DOHH2 (cell line): ENCODE measurements around the gene ENKUR.

Source experiments
- H3F3A ChIP-seq: fragments of 200-600 bp; sonication (generic), shearing (Covaris generic); 2 replicates; pipeline ENCODE4 v1.6.0; 2016; ENCODE audit warnings: antibody characterized with exemption, mild to moderate bottlenecking; ENCODE audit not compliant: control insufficient read depth, insufficient read depth
- H3K27ac ChIP-seq: fragments of 200-600 bp; sonication (generic); 2 replicates; pipeline ENCODE4 v1.5.1; 2014; ENCODE audit warnings: low read depth, mild to moderate bottlenecking, low read length, moderate library complexity
- H3K27me3 ChIP-seq: fragments of 200-600 bp; sonication (generic); 2 replicates; pipeline ENCODE4 v1.6.1; 2014; ENCODE audit warnings: mild to moderate bottlenecking, low read length, mixed read lengths; ENCODE audit not compliant: control insufficient read depth
- H3K36me3 ChIP-seq: fragments of 200-600 bp; sonication (generic); 2 replicates; pipeline ENCODE4 v1.6.1; 2014; ENCODE audit warnings: mild to moderate bottlenecking, low read length, moderate library complexity, mixed read lengths; ENCODE audit not compliant: control insufficient read depth
- H3K4me1 ChIP-seq: fragments of 200-600 bp; sonication (generic); 2 replicates; pipeline ENCODE4 v1.6.1; 2014; ENCODE audit warnings: mild to moderate bottlenecking, low read length, mixed read lengths; ENCODE audit not compliant: control insufficient read depth
- H3K4me2 ChIP-seq: fragments of 200-600 bp; sonication (generic); 2 replicates; pipeline ENCODE4 v1.6.0; 2014; ENCODE audit warnings: mild to moderate bottlenecking, low read length, moderate library complexity
- H3K4me3 ChIP-seq: fragments of 200-600 bp; sonication (generic); 2 replicates; pipeline ENCODE4 v1.5.1; 2014; ENCODE audit warnings: mild to moderate bottlenecking, low read length, mixed read lengths
- H3K79me2 ChIP-seq: fragments of 200-600 bp; sonication (generic); 2 replicates; pipeline ENCODE4 v1.6.1; 2014; ENCODE audit warnings: mild to moderate bottlenecking, low read length, mixed read lengths; ENCODE audit not compliant: control insufficient read depth
- H3K9me2 ChIP-seq: fragments of 200-600 bp; sonication (generic); replicated peaks from 2 replicates; pipeline ENCODE4 v1.6.1; 2014; ENCODE audit warnings: mild to moderate bottlenecking, low read length, mixed read lengths; ENCODE audit not compliant: control insufficient read depth
- H3K9me3 ChIP-seq: fragments of 200-600 bp; sonication (generic); 2 replicates; pipeline ENCODE4 v1.6.1; 2014; ENCODE audit warnings: antibody characterized with exemption, low read length, mixed read lengths; ENCODE audit not compliant: control insufficient read depth, insufficient read depth
- H4K20me1 ChIP-seq: fragments of 200-600 bp; sonication (generic); 2 replicates; pipeline ENCODE4 v1.6.0; 2014; ENCODE audit warnings: low read depth, mild to moderate bottlenecking, antibody characterized with exemption, low read length, moderate library complexity; ENCODE audit not compliant: control insufficient read depth, insufficient read depth
- EZH2phosphoT487 ChIP-seq: fragments of 200-600 bp; sonication (generic); IDR thresholded peaks from 2 replicates; pipeline ENCODE4 v1.6.1; 2017; ENCODE audit warnings: borderline replicate concordance, mild to moderate bottlenecking, antibody characterized with exemption, low read length, moderate library complexity, mixed read lengths
- TF ChIP-seq, protein P1 (sequence below): fragments of 200-600 bp; sonication (generic); IDR thresholded peaks from one replicate; pipeline ENCODE4 v1.5.1; 2014; ENCODE audit warnings: antibody characterized with exemption, mild to moderate bottlenecking, low read depth, low read length; ENCODE audit not compliant: poor library complexity, severe bottlenecking

Gene ENKUR

DNA sequence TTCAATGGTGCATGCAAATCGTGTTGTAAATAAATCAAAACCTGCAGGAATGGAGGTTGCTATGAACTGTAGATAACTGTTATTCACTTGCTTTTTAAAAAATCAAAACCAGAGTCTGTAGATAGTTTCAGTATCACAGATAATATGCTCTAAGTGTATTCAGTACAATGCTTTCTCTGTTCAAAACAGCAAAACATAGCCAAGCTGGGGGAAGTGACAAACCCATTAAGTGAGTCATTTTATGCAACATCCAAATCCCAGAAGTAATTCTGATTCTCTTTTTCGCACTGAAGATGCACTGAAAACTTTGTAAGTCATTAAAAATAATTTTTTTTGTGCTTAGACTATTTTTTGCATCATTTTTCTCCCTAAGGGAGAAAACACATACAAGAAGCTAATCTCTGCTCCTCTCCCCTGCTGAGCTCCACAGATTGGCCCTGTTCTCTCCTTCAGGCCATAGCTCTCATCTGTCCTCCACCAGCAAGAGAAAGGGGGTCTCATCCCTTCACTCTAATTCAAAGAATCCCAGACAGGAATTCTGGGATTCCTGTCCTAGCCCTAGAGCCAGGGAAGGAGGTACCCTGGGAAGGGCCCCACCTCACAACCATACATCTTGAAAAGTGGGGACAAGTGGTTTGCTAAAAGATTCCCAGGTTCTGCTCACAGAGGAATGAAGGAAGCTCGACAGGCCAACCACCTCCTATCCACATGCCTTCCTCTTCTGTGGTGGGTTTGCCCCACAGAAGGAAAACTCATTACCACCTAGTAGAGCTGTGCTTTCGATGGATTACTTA is 68.5 kb downstream of the ENKUR start:
- no peak overlapping the region for H3K27ac ChIP-seq
- TF ChIP-seq EZH2phosphoT487 = no peak

DNA sequence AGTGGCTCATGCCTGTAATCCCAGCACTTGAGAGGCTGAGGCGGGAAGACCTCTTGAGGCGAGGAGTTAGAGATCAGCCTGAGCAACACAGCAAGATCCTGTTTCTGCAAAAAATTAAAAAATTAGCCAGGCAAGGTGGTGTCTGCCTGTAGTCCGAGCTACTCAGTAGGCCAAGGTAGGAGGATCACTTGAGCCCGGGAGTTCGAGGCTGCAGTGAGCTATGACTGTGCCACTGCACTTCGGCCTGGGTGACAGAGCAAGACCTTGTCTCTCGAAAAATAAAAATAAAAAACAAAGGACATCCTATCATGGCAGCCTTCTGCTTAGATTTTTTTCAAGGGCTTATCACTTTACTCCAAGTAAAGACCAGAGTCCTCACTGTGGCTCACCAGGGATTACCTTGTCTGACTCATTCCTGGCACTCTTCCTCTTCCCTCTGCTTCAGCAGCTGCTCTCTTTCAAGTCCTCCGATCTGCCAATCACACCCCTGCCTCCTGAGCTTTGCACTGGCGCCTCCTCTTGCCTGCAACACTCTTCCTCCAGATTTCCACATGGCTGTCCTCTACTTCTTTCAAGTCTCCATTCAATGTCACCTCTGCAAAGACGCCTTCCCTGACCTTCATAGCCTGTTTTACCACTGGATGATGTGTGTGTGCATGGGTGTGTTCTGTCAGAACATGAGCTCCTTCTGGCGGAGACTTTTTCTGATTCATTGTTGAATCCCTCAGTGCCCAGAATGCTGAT is 71.3 kb downstream of the ENKUR start:
- H3K4me2 ChIP-seq = no peak overlapping the region

More for the DNA sequence above, 68.5 kb downstream of the ENKUR start:
- Histone ChIP-seq H3K79me2 (no peaks in the 10 kb centered on the region), H3K36me3 (no peaks in the 10 kb centered on the region), H3K27me3 (no peaks in the 10 kb centered on the region), H3F3A (no peaks in the 10 kb centered on the region), H3K9me2 (no peaks in the 10 kb centered on the region), H3K4me2 (no peak overlapping the region), H3K4me1 (no peaks in the 10 kb centered on the region), H3K4me3 (no peak overlapping the region), H3K9me3 (no peaks in the 10 kb centered on the region), H4K20me1 (no peaks in the 10 kb centered on the region)

DNA sequence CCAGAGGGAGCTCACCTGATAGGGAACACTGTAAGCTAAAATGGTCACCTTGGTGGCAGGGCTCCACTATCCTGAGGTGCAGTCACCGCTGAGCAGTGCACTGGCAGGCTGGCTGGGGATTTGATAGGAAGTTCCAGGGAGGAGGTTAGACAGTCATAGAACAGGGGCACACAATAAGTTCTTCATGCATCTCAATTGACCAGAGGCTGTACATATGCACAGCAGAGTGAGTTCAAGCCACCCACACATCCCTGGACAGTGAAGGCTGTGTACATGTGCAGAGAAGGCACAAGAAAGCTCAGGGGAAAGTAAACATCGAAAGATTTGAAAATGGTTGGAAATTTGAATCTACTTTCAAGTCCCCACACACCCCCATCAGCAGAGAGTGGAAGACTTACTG is 77.4 kb downstream of the ENKUR start:
- TF ChIP-seq, protein P1, sequence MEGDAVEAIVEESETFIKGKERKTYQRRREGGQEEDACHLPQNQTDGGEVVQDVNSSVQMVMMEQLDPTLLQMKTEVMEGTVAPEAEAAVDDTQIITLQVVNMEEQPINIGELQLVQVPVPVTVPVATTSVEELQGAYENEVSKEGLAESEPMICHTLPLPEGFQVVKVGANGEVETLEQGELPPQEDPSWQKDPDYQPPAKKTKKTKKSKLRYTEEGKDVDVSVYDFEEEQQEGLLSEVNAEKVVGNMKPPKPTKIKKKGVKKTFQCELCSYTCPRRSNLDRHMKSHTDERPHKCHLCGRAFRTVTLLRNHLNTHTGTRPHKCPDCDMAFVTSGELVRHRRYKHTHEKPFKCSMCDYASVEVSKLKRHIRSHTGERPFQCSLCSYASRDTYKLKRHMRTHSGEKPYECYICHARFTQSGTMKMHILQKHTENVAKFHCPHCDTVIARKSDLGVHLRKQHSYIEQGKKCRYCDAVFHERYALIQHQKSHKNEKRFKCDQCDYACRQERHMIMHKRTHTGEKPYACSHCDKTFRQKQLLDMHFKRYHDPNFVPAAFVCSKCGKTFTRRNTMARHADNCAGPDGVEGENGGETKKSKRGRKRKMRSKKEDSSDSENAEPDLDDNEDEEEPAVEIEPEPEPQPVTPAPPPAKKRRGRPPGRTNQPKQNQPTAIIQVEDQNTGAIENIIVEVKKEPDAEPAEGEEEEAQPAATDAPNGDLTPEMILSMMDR = no peak
- TF ChIP-seq EZH2phosphoT487 = no peak
- Histone ChIP-seq H3K27me3 (no peaks in the 10 kb centered on the region), H3K27ac (no peak overlapping the region), H3F3A (no peaks in the 10 kb centered on the region), H4K20me1 (no peaks in the 10 kb centered on the region), H3K36me3 (no peaks in the 10 kb centered on the region), H3K9me3 (no peaks in the 10 kb centered on the region), H3K4me3 (no peak overlapping the region), H3K79me2 (no peaks in the 10 kb centered on the region), H3K4me1 (no peaks in the 10 kb centered on the region), H3K4me2 (no peak overlapping the region), H3K9me2 (no peaks in the 10 kb centered on the region)

More for the DNA sequence above, 71.3 kb downstream of the ENKUR start:
- Histone ChIP-seq H3K9me2 (no peaks in the 10 kb centered on the region), H3K9me3 (no peaks in the 10 kb centered on the region), H3K27me3 (no peaks in the 10 kb centered on the region), H3F3A (no peaks in the 10 kb centered on the region), H3K27ac (no peak overlapping the region), H3K79me2 (no peaks in the 10 kb centered on the region), H3K4me3 (no peak overlapping the region), H4K20me1 (no peaks in the 10 kb centered on the region), H3K36me3 (no peaks in the 10 kb centered on the region), H3K4me1 (no peaks in the 10 kb centered on the region)
- TF ChIP-seq EZH2phosphoT487 = no peak
- TF ChIP-seq, protein P1 = no peak

DNA sequence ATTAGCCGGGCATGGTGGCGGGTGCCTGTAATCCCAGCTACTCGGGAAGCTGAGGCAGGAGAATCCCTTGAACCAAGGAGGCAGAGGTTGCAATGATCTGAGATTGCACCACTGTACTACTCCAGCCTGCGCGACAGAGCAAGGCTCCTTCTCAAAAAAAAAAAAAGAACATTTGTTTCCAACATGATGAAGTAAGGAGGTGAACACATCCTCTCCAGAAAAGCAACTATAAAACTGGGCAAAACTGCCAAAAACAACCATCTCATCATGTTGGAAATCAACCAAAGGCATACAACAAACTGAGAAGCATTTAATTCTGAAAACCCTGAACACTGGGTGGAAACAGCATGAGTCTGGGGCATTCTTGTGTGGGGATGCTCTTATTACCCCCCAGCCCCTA is 77.9 kb downstream of the ENKUR start:
- Histone ChIP-seq H3K27ac (no peak overlapping the region), H3K27me3 (no peaks in the 10 kb centered on the region), H3F3A (no peaks in the 10 kb centered on the region), H3K9me2 (no peaks in the 10 kb centered on the region), H3K4me2 (no peak overlapping the region), H3K36me3 (no peaks in the 10 kb centered on the region), H3K79me2 (no peaks in the 10 kb centered on the region), H3K9me3 (no peaks in the 10 kb centered on the region), H3K4me1 (no peaks in the 10 kb centered on the region), H3K4me3 (no peak overlapping the region), H4K20me1 (no peaks in the 10 kb centered on the region)
- TF ChIP-seq, protein P1 = no peak
- TF ChIP-seq EZH2phosphoT487 = no peak
